RWPE2 (cell line): ENCODE measurements around the gene AKAP12.

Source experiments
- ATAC-seq: fragments of 200-7000 bp; cut with Tn5 transposase; 3 replicates; pipeline ENCODE4 v1.9.1; 2021; ENCODE audit warnings: low read depth
- DNase-seq: peaks from one replicate; pipeline ENCODE4 v3.0.0-alpha.2; 2020; ENCODE audit warnings: low spot score
- H3K27ac ChIP-seq: fragments of 450-650 bp; 2 replicates; pipeline ENCODE4 v1.5.1; 2017; ENCODE audit warnings: mild to moderate bottlenecking; ENCODE audit not compliant: poor library complexity, severe bottlenecking
- H3K27me3 ChIP-seq: fragments of 250-450 bp; sonication (Bioruptor Pico); 2 replicates; pipeline ENCODE4 v1.5.1; 2021; ENCODE audit warnings: mild to moderate bottlenecking, moderate library complexity; ENCODE audit not compliant: insufficient read depth, poor library complexity, severe bottlenecking
- H3K36me3 ChIP-seq: fragments of 250-450 bp; sonication (Bioruptor Pico); 2 replicates; pipeline ENCODE4 v1.5.1; 2020; ENCODE audit warnings: low read depth, mild to moderate bottlenecking, moderate library complexity
- H3K4me1 ChIP-seq: fragments of 250-450 bp; sonication (Bioruptor Pico); 2 replicates; pipeline ENCODE4 v1.5.1; 2021; ENCODE audit warnings: mild to moderate bottlenecking, moderate library complexity; ENCODE audit not compliant: insufficient read depth, poor library complexity, severe bottlenecking
- H3K4me3 ChIP-seq: fragments of 250-450 bp; sonication (Bioruptor Pico); 2 replicates; pipeline ENCODE4 v1.5.1; 2021; ENCODE audit warnings: mild to moderate bottlenecking, moderate library complexity; ENCODE audit not compliant: severe bottlenecking
- H3K9me3 ChIP-seq: fragments of 250-450 bp; sonication (Bioruptor Pico); 2 replicates; pipeline ENCODE4 v1.5.1; 2021; ENCODE audit warnings: mild to moderate bottlenecking, moderate library complexity; ENCODE audit not compliant: severe bottlenecking
- CTCF ChIP-seq: fragments of 450-650 bp; IDR thresholded peaks from one replicate; pipeline ENCODE4 v1.5.1; 2017; ENCODE audit warnings: mild to moderate bottlenecking, moderate library complexity; ENCODE audit not compliant: poor library complexity, severe bottlenecking

Gene AKAP12

GRCh38 chr6:151252634-151253033, 12.9 kb downstream of the AKAP12 start:
- Histone ChIP-seq H3K36me3 (no peaks in the 10 kb centered on the region), H3K9me3 (no peaks in the 10 kb centered on the region), H3K27me3 (no peaks in the 10 kb centered on the region), H3K4me1 (no peaks in the 10 kb centered on the region), H3K4me3 (no peak overlapping the region), H3K27ac (no peak overlapping the region)
- TF ChIP-seq CTCF, result no peak
- ATAC-seq (no peak), DNase-seq (no peak)

- ATAC-seq, result no peak; the same call in 2 of the 3 replicates
- H3K4me1 ChIP-seq, result no peaks in the 10 kb centered on the region
- no peaks in the 10 kb centered on the region for H3K27me3 ChIP-seq
- TF ChIP-seq CTCF, result no peak
- H3K9me3 ChIP-seq, result no peaks in the 10 kb centered on the region
- no peak overlapping the region for H3K4me3 ChIP-seq
- no peaks in the 10 kb centered on the region for H3K36me3 ChIP-seq
- DNase-seq, result no peak
- H3K27ac ChIP-seq, result no peak overlapping the region
Observed at GRCh38 chr6:151254451-151255081, 14.8 kb downstream of the AKAP12 start.

- Histone ChIP-seq H3K4me3 (no peak overlapping the region), H3K4me1 (no peaks in the 10 kb centered on the region), H3K36me3 (no peaks in the 10 kb centered on the region), H3K9me3 (no peaks in the 10 kb centered on the region), H3K27me3 (no peaks in the 10 kb centered on the region), H3K27ac (no peak overlapping the region)
- TF ChIP-seq CTCF, result no peak
- no peak for ATAC-seq
- DNase-seq, result no peak
Observed at GRCh38 chr6:151255811-151256210, 16.0 kb downstream of the AKAP12 start.

GRCh38 chr6:151257985-151258445, 18.2 kb downstream of the AKAP12 start:
- Histone ChIP-seq H3K4me3 (no peak overlapping the region), H3K36me3 (no peaks in the 10 kb centered on the region), H3K4me1 (no peaks in the 10 kb centered on the region), H3K27me3 (no peaks in the 10 kb centered on the region), H3K27ac (no peak overlapping the region), H3K9me3 (no peaks in the 10 kb centered on the region)
- ATAC-seq, result no peak
- TF ChIP-seq CTCF, result no peak
- no peak for DNase-seq

- H3K4me1 ChIP-seq, result no peaks in the 10 kb centered on the region
- DNase-seq (no peak), ATAC-seq (no peak)
- H3K9me3 ChIP-seq, result no peaks in the 10 kb centered on the region
- no peak overlapping the region for H3K27ac ChIP-seq
- H3K36me3 ChIP-seq, result no peaks in the 10 kb centered on the region
- H3K27me3 ChIP-seq, result no peaks in the 10 kb centered on the region
- TF ChIP-seq CTCF, result no peak
- H3K4me3 ChIP-seq, result no peak overlapping the region
Observed at GRCh38 chr6:151260205-151260604, 20.4 kb downstream of the AKAP12 start.
